HepG2 (cell line): ENCODE measurements around the gene TNFAIP2. TPM values are rescaled to one million over a fixed set of nuclear protein-coding genes. Genes with fewer than 3 reads are reported as not detected.

ENCODE experiments used
- CBX1 ChIP-seq: IDR thresholded peaks from one replicate; pipeline ENCODE4 v1.6.1; 2016; ENCODE audit warnings: antibody characterized with exemption, low read depth
- E2F1 ChIP-seq: sonication (generic); formaldehyde crosslinking; IDR thresholded peaks from 2 replicates; pipeline ENCODE4 v1.5.0; 2020; ENCODE audit warnings: missing genetic modification reagents
- HHEX ChIP-seq: IDR thresholded peaks from 2 replicates; pipeline ENCODE4 v1.6.1; 2016; ENCODE audit warnings: control low read depth
- HNF1A ChIP-seq, 2 experiments: sonication (generic) in 1 of 2; formaldehyde crosslinking in 1 of 2; IDR thresholded peaks; 2 replicates each; pipeline versions ENCODE4 v1.4.0 to v1.6.1; 2016 to 2020; ENCODE audit warnings: borderline replicate concordance in 1 of 2, low read depth in 1 of 2, mild to moderate bottlenecking in 1 of 2, missing genetic modification reagents in 1 of 2
- KAT2B ChIP-seq: fragments of 150-350 bp; IDR thresholded peaks from 2 replicates; pipeline ENCODE4 v1.6.1; 2014; ENCODE audit warnings: low read depth, low read length, borderline replicate concordance
- MAX ChIP-seq: IDR thresholded peaks from 2 replicates; pipeline ENCODE4 v1.6.1; 2012; ENCODE audit warnings: inconsistent platforms
- MTERF4 ChIP-seq: sonication (generic); formaldehyde crosslinking; IDR thresholded peaks from 2 replicates; pipeline ENCODE4 v1.8.0; 2023; ENCODE audit warnings: mild to moderate bottlenecking, missing genetic modification reagents
- PHF5A ChIP-seq: IDR thresholded peaks from one replicate; pipeline ENCODE4 v1.6.1; 2018; ENCODE audit warnings: low read depth, missing genetic modification reagents; ENCODE audit not compliant: unreplicated experiment
- POLR2AphosphoS2 ChIP-seq: IDR thresholded peaks from 2 replicates; pipeline ENCODE4 v1.6.1; 2011; ENCODE audit warnings: low read depth, low read length, improper control_type of control experiment
- PRDM10 ChIP-seq: sonication (generic); formaldehyde crosslinking; IDR thresholded peaks from 2 replicates; pipeline ENCODE4 v1.4.0; 2020; ENCODE audit warnings: low read depth, missing genetic modification reagents
- TCF7 ChIP-seq: sonication (generic); IDR thresholded peaks from 2 replicates; pipeline ENCODE4 v1.6.1; 2016; ENCODE audit warnings: antibody characterized with exemption, low read depth
- TEAD2 ChIP-seq: sonication (generic); formaldehyde crosslinking; IDR thresholded peaks from 2 replicates; pipeline ENCODE4 v1.9.0; 2021; ENCODE audit warnings: missing genetic modification reagents
- TFE3 ChIP-seq: IDR thresholded peaks from 2 replicates; pipeline ENCODE4 v1.6.1; 2016
- ZNF256 ChIP-seq: sonication (generic); formaldehyde crosslinking; conservative IDR thresholded peaks from 2 replicates; pipeline ENCODE4 v1.4.0; 2020; ENCODE audit warnings: missing genetic modification reagents
- ZNF30 ChIP-seq: sonication (generic); formaldehyde crosslinking; IDR thresholded peaks from 2 replicates; pipeline ENCODE4 v1.5.0; 2020; ENCODE audit warnings: mild to moderate bottlenecking, missing genetic modification reagents
- ZNF576 ChIP-seq: sonication (generic); formaldehyde crosslinking; IDR thresholded peaks from 2 replicates; pipeline ENCODE4 v1.4.0; 2020; ENCODE audit warnings: mild to moderate bottlenecking, missing genetic modification reagents
- ZNF709 ChIP-seq: sonication (generic); formaldehyde crosslinking; IDR thresholded peaks from 2 replicates; pipeline ENCODE4 v1.5.0; 2020; ENCODE audit warnings: mild to moderate bottlenecking, missing genetic modification reagents
- polyA plus RNA-seq, 8 experiments: library from polyadenylated mRNA; depleted of rRNA in 3 of 8; stranded (reverse) in 7 of 8; unstranded in 1 of 8; fragments of >200 nt; fragmentation: Illumina TruSeq in 4 of 8; extraction: Trizol in 4 of 8; gene quantifications; 2 replicates each; pipeline versions ENCODE4 v1.2.1 to v1.2.3, GENCODE V29; 2011 to 2016; ENCODE audit warnings: low read depth in 4 of 8, missing spikeins in 1 of 8, mixed read lengths in 1 of 8; ENCODE audit not compliant: insufficient read depth in 1 of 8
- total RNA-seq, 5 experiments: library from RNA; depleted of rRNA; stranded (reverse); fragments of >200 nt; fragmentation: Illumina TruSeq; extraction: Trizol; gene quantifications; 2 replicates each; pipeline ENCODE4 v1.2.3, GENCODE V29; 2016; ENCODE audit warnings: low read depth in 1 of 5

The TNFAIP2 gene
- total and polyA plus RNA-seq, 2 of the 13 experiments (the other 11 are each of a cell fraction or from before 2014, with no cell fraction given): 0.46 to 1.5 TPM

- TF ChIP-seq HNF1A (IDR thresholded peaks at IDR 0.05; ENCODE audit: low read depth) (peak; percentile 88), HNF1A (CRISPR knock-in tag; IDR thresholded peaks at IDR 0.05; ENCODE audit: borderline replicate concordance) (peak; percentile 98), ZNF576 (CRISPR knock-in tag) (no peak), E2F1 (0 out of 2 replicates have a peak, but pooled peaks have one; percentile 56), POLR2AphosphoS2 (no peak), TCF7 (no peak), ZNF709 (no peak), MAX (peak; percentile 88), PHF5A (no peak), HHEX (CRISPR knock-in tag) (peak; percentile 69; the same call in 1 of the 2 replicates), CBX1 (peak; percentile 16), ZNF256 (0 out of 2 replicates have a peak, but pooled peaks have one; percentile 55), MTERF4 (CRISPR knock-in tag) (no peak), PRDM10 (peak; percentile 96), TFE3 (peak; percentile 36; the same call in 1 of the 2 replicates), TEAD2 (no peak), ZNF30 (no peak), KAT2B (no peak)
Observed at GRCh38 chr14:103099081-103099732, 24.1 kb upstream of the TNFAIP2 start (continued).
